Endodermal cell (in vitro differentiated cells): ENCODE results near the gene RASGRF2. TPM values are rescaled to one million over a fixed set of nuclear protein-coding genes. Genes with fewer than 3 reads are reported as not detected.

ENCODE experiments used
- DNase-seq: peaks from one replicate; pipeline ENCODE4 v3.0.0-alpha.2; 2017
- H3K27ac ChIP-seq: 2 replicates; pipeline ENCODE4 v1.5.1; 2013; ENCODE audit warnings: mild to moderate bottlenecking, low read depth, low read length, moderate library complexity
- H3K27me3 ChIP-seq: 2 replicates; pipeline ENCODE4 v1.6.1; 2013; ENCODE audit warnings: mild to moderate bottlenecking, low read length, moderate library complexity; ENCODE audit not compliant: insufficient read depth, control insufficient read depth, poor library complexity, severe bottlenecking
- H3K36me3 ChIP-seq: 2 replicates; pipeline ENCODE4 v1.7.0; 2013; ENCODE audit warnings: mild to moderate bottlenecking, low read length, moderate library complexity; ENCODE audit not compliant: control insufficient read depth, insufficient read depth
- H3K4me1 ChIP-seq: one replicate; pipeline ENCODE4 v1.7.0; 2013; ENCODE audit warnings: low read length; ENCODE audit not compliant: control insufficient read depth, insufficient read depth
- H3K4me3 ChIP-seq: 2 replicates; pipeline ENCODE4 v1.5.1; 2013; ENCODE audit warnings: mild to moderate bottlenecking, low read length, moderate library complexity
- H3K9ac ChIP-seq: 2 replicates; pipeline ENCODE4 v1.6.1; 2013; ENCODE audit warnings: mild to moderate bottlenecking, low read length, moderate library complexity; ENCODE audit not compliant: poor library complexity, severe bottlenecking; ENCODE audit errors: extremely low read depth
- H3K9me3 ChIP-seq: 2 replicates; pipeline ENCODE4 v1.6.1; 2013; ENCODE audit warnings: mild to moderate bottlenecking, low read length, moderate library complexity; ENCODE audit not compliant: control insufficient read depth
- H3K27ac Mint-ChIP-seq: 2 replicates; pipeline ENCODE4 v1.8.0; 2020; ENCODE audit warnings: mixed read lengths
- H3K27me3 Mint-ChIP-seq: 2 replicates; pipeline ENCODE4 v1.8.0; 2021; ENCODE audit warnings: mild to moderate bottlenecking, mixed read lengths; ENCODE audit not compliant: insufficient read depth
- H3K36me3 Mint-ChIP-seq: 2 replicates; pipeline ENCODE4 v1.8.0; 2020; ENCODE audit warnings: low read depth, mixed read lengths
- H3K4me1 Mint-ChIP-seq: 2 replicates; pipeline ENCODE4 v1.8.0; 2020; ENCODE audit warnings: mixed read lengths
- H3K4me3 Mint-ChIP-seq: 2 replicates; pipeline ENCODE4 v1.8.0; 2020; ENCODE audit warnings: mild to moderate bottlenecking, moderate library complexity, mixed read lengths
- H3K9me3 Mint-ChIP-seq: 2 replicates; pipeline ENCODE4 v1.8.0; 2020; ENCODE audit warnings: mild to moderate bottlenecking, mixed read lengths
- WGBS, 2 experiments: methylation state at CpG; one replicate each; pipeline versions ENCODE4 v1.1.5 to v1.1.7; 2013; ENCODE audit warnings: missing lambda C conversion rate in 2 of 2, mixed read lengths in 1 of 2; ENCODE audit not compliant: insufficient coverage in 1 of 2, insufficient read length in 1 of 2; 5-methylcytosine and 5-hydroxymethylcytosine counted together
- total RNA-seq, 2 donors: library from RNA; stranded (reverse); fragmentation: NEBNext Ultra II Directional in 1 of 2; extraction: Animal tissue kit (Norgen Biotek cat#: 25700) in 1 of 2; gene quantifications; 2 replicates in 1 of 2; 3 replicates in 1 of 2; pipeline ENCODE4 v1.2.1, GENCODE V29; 2021
- TF ChIP-seq, protein P1 (sequence below): fragments of 200-600 bp; sonication (generic); conservative IDR thresholded peaks from 2 replicates; pipeline ENCODE4 v1.5.0; 2021; ENCODE audit warnings: antibody characterized with exemption, mild to moderate bottlenecking

Gene RASGRF2
- total RNA-seq, 2 donors from 2014 or later, result 0.64 to 14.4 TPM

DNA sequence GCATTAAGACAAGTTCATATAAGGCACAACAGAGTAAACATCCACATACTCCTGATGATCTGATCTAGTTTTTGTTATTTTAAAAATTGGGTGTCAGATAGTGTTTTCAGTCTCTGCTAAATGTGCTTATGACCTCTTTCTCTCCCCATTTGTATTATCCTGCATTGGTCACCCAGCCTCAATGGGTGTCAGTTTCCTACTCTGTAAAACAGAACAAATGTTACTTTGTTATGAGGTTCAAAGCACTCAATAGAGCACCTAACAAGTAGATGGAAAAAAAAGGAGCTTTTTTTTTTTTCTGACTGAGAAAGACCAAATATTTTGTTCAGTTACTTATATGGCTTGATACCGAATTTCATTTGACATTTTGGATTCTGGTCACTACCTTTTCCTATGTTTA is 33.6 kb upstream of the RASGRF2 start:
- H3K27ac Mint-ChIP-seq, result no peak overlapping the region
- TF ChIP-seq, protein P1, sequence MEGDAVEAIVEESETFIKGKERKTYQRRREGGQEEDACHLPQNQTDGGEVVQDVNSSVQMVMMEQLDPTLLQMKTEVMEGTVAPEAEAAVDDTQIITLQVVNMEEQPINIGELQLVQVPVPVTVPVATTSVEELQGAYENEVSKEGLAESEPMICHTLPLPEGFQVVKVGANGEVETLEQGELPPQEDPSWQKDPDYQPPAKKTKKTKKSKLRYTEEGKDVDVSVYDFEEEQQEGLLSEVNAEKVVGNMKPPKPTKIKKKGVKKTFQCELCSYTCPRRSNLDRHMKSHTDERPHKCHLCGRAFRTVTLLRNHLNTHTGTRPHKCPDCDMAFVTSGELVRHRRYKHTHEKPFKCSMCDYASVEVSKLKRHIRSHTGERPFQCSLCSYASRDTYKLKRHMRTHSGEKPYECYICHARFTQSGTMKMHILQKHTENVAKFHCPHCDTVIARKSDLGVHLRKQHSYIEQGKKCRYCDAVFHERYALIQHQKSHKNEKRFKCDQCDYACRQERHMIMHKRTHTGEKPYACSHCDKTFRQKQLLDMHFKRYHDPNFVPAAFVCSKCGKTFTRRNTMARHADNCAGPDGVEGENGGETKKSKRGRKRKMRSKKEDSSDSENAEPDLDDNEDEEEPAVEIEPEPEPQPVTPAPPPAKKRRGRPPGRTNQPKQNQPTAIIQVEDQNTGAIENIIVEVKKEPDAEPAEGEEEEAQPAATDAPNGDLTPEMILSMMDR, result no peak
- Histone ChIP-seq H3K9ac (no peak overlapping the region), H3K27ac (no peak overlapping the region), H3K4me3 (no peak overlapping the region), H3K4me1 (no peaks in the 10 kb centered on the region), H3K9me3 (no peaks in the 10 kb centered on the region), H3K36me3 (no peaks in the 10 kb centered on the region), H3K27me3 (no peaks in the 10 kb centered on the region)
- 85 to 100% methylated on average over 1 of the region's 1 CpG for WGBS, 2 experiments
- H3K36me3 Mint-ChIP-seq, result no peaks in the 10 kb centered on the region
- H3K4me1 Mint-ChIP-seq, result no peaks in the 10 kb centered on the region
- DNase-seq, result no peak
- no peak overlapping the region for H3K4me3 Mint-ChIP-seq
- no peaks in the 10 kb centered on the region for H3K9me3 Mint-ChIP-seq
- H3K27me3 Mint-ChIP-seq, result no peaks in the 10 kb centered on the region

DNA sequence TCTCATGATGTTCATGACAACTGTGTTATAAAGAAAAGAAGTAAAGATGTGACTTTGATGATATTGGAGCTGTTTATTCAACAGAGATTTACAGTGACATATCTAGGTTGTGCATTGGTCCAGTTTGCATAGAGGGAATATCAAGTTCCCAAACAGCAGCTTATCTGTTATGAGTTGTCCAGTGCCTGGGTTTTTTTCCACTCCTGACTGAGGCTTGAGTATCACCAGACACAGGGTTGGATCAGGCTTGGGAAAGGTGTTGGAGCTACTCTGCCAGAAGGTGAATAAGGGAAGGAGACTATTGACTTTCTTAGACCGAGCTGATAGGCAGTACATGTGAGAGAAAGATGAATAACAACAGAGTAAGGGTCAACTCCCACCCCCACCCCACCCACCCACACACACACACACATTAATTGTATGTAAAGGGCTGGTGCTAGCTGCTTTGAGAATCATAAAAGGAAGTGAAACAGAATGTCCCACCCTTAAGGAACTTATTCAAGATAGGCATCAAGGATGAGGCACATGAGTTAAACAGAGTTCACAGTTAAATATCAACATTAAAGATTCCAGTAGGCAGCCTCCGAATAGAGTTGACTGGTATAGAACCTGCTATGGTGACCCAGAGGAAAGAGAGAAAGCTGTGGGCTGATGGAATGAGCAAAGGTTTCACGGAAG is 33.0 kb upstream of the RASGRF2 start:
- Histone ChIP-seq H3K4me3 (no peak overlapping the region), H3K27me3 (no peaks in the 10 kb centered on the region), H3K9me3 (no peaks in the 10 kb centered on the region), H3K36me3 (no peaks in the 10 kb centered on the region), H3K9ac (no peak overlapping the region), H3K27ac (no peak overlapping the region), H3K4me1 (no peaks in the 10 kb centered on the region)
- H3K9me3 Mint-ChIP-seq, result no peaks in the 10 kb centered on the region
- DNase-seq, result no peak
- no peak overlapping the region for H3K4me3 Mint-ChIP-seq
- 80 to 82% methylated on average over 1 to 3 of the region's 3 CpGs for WGBS, 2 experiments
- H3K36me3 Mint-ChIP-seq, result no peaks in the 10 kb centered on the region
- H3K27ac Mint-ChIP-seq, result no peak overlapping the region
- TF ChIP-seq, protein P1, result no peak
- H3K27me3 Mint-ChIP-seq, result no peaks in the 10 kb centered on the region
- no peaks in the 10 kb centered on the region for H3K4me1 Mint-ChIP-seq

DNA sequence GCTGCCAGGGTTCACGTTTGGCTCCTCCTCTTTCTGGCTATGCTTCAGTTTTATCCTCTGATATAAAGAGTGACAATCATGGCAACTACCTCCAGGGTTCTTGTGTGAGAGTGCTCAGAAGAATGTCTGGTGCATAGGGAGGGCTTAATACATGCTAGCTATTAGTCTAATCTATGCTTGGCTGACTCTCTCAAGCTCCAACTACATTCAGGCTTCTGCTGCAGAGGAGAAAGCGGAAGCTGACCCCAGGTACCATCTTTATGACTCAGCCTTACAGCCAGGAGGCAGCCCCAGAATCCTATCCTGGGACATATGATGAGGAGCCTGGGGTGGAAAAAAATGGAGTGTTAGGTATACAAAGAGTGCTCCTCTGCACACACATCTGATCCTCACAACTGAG is 32.1 kb upstream of the RASGRF2 start:
- H3K9me3 Mint-ChIP-seq, result no peaks in the 10 kb centered on the region
- no peak overlapping the region for H3K27ac ChIP-seq
- H3K4me3 ChIP-seq, result no peak overlapping the region
- H3K9ac ChIP-seq, result no peak overlapping the region
- TF ChIP-seq, protein P1, result no peak
- WGBS, 2 experiments, result 87% methylated on average over 2 of the region's 2 CpGs; no CpG with 5 or more reads in 1 of the 2 experiments
- no peak for DNase-seq
- H3K4me1 ChIP-seq, result no peaks in the 10 kb centered on the region
- H3K27me3 ChIP-seq, result no peaks in the 10 kb centered on the region
- H3K4me1 Mint-ChIP-seq, result no peaks in the 10 kb centered on the region
- H3K27me3 Mint-ChIP-seq, result no peaks in the 10 kb centered on the region
- no peaks in the 10 kb centered on the region for H3K36me3 Mint-ChIP-seq
- no peak overlapping the region for H3K27ac Mint-ChIP-seq
- H3K9me3 ChIP-seq, result no peaks in the 10 kb centered on the region
- H3K36me3 ChIP-seq, result no peaks in the 10 kb centered on the region
- no peak overlapping the region for H3K4me3 Mint-ChIP-seq
